Measurements from ENCODE around the gene NABP2.

Gene NABP2

GRCh38 chr12:56216461-56216860 lies 7.7 kb upstream of the NABP2 start:
- no peak for DNase-seq

DNA sequence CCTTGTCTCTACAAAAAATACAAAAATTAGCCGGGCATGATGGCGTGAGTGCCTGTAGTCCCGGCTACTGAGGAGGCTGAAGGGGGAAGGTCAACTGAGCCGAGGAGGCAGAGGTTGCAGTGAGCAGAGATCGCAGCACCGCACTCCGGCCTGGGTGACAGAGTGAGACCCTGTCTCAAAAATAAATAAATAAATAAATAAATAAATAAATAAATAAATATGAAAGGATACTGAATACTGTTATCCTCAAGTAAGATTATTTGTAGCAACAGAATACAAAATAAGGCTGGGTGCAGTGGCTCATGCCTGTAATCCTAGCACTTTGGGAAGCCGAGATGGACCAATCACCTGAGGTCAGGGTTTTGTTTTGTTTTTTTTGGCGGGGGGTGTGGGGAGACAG lies 4.3 kb upstream of the NABP2 start:
- no peak for DNase-seq

DNA sequence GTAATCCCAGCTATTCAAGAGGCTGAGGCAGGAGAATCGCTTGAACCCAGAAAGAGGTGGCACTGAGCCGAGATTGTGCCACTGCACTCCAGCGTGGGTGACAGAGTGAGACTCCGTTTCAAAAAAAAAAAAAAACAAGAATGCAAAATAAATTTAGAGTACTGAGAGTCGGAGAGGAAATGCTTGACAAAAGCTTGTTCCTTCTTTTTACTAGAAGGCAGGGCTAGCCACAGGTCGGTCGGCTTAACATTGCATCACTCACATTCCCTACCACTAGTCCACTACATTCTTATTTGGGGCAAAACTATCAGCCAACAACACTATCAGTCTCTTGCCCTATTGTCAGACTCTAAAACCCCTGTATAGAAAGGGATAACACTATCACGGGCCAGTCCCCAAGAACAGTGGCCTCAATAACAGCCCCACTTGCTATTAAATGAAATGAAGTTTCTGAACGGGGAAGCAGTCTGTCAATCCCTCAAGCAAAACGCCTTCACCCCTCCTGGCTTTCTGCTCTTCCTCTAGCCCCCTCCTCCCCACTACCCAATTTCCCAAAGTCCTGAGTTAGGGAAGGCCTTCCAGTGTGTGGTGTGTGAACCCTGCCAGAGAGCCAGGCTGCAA lies 3.4 kb upstream of the NABP2 start:
- no peak for DNase-seq

- DNase-seq, result no peak
Measured at GRCh38 chr12:56221232-56221756, 2.8 kb upstream of the NABP2 start.

- peak; percentile 88 for DNase-seq
Measured at GRCh38 chr12:56221757-56222530, 2.2 kb upstream of the NABP2 start, which contains the start of gene RNF41. TSS of gene RNF41 (minus strand) at chr12:56221922. CDS start at chr12:56214047, 7,875 bp downstream.

GRCh38 chr12:56222531-56222895 lies 1.6 kb upstream of the NABP2 start:
- no peak for DNase-seq

- no peak for DNase-seq
Measured at GRCh38 chr12:56223571-56224101, 506 bp upstream of the NABP2 start.

DNA sequence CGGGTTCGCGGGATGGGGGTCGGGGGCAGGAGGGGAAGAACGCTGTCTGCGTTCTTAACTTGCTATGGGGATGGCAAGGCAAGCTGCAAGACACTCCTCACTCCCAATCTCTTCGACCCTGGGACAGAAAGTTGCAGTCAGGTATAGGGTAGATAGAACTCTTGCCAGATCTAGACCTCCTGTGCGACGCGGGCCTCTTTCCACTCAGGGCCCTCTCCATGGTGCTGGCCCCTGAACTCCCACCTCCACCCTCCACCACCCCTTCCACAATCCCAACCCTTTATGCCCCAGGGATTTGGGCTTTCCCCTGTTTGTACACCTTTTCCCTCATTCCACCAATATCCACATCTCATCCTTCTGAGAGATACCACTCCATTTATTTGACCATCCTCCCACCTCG lies 812 bp downstream of the NABP2 start:
- DNase-seq, result no peak

GRCh38 chr12:56229082-56229481 lies 4.9 kb downstream of the NABP2 start:
- DNase-seq, result no peak

- DNase-seq, result no peak
Measured at GRCh38 chr12:56229916-56230431, 5.8 kb downstream of the NABP2 start, which contains the start of gene SLC39A5. TSS of gene SLC39A5 (plus strand) at chr12:56230051. CDS start at chr12:56231275, 1,224 bp downstream.

DNA sequence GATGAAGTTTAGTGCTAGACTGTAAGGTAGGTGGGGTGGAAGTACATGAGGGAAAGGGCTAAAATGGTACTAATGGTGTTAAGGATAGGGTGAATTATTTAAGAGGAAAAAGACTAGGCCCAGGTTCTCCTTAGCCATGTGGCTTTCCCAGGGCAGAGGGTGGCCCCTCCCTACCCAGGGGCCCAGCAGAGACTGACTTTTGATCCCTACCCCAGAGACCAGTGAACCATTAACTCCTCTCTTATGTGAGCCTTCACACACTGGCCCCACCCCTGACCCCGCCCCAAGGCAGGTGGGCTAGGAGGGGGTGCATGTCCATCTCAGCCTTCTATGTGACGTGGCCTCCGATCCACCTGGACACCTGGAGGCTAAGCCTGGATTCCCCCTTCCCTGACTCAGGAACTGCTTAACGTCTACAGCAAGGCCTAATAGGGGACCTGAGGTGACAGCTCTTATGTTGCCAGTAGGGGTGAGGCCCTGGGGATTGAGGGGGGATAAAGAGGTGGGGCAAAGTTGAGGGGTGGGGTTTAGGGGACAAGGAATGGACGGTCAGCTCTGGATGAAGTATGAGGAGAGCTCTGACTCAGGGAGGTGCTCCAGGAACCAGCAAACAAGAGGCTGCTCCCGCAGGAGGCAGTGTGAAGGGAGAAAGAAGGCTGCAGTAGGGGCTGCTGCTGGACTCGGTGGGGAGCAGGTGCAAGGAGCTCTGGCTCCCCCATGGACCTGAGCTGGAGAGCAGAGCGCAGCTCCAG lies 6.5 kb downstream of the NABP2 start:
- no peak for DNase-seq

- DNase-seq, result no peak
Measured at GRCh38 chr12:56231184-56231582, 7.0 kb downstream of the NABP2 start.

DNA sequence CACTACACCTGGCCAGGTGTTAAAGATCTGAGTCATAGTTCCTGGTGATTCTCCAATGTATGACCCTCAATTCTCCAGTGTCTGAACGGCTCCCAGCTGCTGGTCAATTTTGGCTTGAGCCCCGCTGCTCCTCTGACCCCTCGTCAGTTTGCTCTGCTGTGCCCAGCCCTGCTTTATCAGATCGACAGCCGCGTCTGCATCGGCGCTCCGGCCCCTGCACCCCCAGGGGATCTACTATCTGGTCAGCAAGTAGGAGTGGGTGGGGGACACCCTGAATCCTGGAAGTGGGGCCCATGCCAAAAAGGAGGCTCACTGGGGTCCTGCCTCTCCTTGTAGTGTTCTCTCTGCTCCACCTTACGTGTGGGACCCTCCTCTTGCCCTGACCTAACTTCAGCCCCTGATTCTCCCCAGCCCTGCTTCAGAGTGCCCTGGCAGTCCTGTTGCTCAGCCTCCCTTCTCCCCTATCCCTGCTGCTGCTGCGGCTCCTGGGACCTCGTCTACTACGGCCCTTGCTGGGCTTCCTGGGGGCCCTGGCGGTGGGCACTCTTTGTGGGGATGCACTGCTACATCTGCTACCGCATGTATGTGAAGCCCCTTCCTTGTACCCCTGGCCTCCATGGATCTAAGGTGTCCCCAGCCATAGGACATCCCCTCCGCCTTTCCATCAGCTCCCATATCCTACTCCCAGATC lies 10.7 kb downstream of the NABP2 start:
- no peak for DNase-seq

DNA sequence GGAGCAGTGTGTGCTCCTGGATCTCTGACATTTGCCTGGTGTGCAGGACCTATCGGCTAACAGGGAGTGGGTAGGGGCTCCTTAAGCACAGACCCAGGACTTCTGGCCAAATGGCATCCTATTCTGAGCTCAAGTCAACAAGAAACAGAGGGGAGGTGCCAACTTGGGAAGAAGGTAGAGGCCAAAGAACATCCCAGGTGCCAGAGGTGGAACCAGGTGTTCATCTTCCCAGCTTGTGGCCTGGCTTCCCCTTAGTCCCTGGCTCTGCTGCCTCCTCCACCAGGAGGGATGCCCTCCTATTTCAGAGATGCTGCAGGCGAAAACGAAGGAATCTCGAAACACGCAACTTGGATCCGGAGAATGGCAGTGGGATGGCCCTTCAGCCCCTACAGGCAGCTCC lies 11.9 kb downstream of the NABP2 start:
- no peak for DNase-seq

DNA sequence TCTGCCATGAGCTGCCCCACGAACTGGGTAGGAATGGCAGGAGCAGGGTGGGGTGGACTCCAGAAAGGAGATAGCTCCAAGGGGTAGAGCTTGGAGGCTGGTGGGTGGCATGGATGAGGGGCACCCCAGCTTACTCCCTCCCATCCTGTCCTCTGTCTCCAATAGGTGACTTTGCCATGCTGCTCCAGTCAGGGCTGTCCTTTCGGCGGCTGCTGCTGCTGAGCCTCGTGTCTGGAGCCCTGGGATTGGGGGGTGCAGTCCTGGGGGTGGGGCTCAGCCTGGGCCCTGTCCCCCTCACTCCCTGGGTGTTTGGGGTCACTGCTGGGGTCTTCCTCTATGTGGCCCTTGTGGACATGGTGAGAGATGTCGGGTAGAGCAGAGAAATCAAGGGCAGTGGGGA lies 12.8 kb downstream of the NABP2 start:
- DNase-seq, result no peak

- DNase-seq, result no peak
Measured at GRCh38 chr12:56237552-56237951, 13.4 kb downstream of the NABP2 start.

DNA sequence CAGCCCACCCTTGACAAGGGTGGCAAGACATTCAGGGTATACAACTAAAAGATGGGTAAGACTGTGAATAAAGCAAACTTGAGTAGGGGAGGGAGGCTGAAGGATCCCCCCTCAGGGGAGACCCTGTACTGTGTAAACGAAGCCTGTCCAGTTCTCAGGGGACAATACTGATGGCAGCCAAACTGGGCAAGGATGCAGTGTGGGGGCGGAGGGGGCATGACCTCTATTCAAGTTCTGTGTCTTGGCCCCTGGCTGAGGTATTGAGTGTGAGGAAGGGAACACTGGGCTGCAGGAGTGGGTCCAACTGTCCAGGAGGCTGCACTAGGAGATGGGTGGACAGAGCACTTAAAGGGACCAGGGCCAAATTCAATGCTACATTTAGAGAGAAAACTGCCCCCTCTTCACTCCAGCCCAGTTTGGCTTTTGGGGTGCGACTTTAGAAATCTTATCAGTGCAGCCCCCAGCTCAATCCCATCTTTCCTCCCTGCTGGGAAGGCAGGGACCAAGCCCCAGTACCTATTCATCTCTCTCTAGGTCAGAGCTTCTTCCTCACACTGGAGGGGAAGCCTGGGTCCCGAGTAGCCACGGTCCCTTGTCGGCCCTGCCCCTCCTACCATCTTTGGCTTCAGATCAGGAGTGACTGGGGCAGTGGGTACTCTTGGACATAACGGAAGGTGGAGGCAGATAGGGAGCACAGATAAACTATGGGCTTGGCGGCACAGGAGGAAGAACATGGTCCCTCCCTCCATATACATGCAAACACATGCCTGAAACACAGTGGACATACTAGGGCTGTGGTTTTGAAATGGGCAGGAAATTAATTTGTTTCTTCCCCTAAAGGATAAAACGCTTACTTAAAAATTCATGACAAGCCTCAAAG lies 17.5 kb downstream of the NABP2 start:
- DNase-seq, result no peak

- DNase-seq, result no peak
Measured at GRCh38 chr12:56242986-56243385, 18.8 kb downstream of the NABP2 start.

DNA sequence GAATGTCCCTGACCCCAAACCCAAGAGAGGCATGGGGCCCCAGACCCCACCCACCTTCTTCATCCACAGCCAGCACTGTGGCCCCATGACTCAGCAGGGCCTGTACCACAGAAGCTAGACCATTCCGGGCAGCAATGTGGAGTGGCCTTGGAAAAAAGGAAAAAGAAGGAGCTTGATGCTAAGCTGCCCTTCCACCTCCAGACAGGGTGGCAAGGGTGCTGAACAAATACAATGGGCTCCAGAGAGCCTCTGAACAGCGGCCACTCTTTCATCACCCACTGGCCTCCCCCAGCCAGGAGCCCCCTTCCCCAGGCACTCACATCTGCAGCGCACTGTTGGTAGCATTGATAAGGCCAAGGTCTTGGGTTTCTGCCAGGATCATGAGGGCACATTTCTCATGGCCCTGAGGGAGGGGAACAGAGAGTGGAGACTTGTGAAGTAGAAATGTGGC lies 19.6 kb downstream of the NABP2 start:
- no peak for DNase-seq

DNA sequence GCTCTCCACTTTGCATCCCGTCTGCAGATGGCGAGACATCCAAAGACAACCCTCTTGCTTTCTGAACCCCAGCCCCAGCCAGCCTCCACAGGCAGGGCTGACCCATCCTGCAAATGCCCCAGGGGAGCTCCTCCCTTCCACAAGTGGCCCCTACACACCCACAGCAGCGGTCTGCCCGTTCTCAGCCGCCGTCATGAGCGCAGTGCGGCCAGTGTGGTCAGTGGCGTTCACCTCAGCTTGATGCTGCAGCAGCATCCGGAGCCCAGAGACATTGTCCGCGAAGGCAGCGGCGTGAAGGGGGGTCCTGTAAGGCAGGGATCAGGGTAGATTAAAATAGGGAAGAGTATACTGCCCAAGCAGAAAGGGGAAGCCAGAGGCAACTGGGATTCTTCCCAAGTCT lies 20.4 kb downstream of the NABP2 start:
- no peak for DNase-seq

- DNase-seq, result no peak
Measured at GRCh38 chr12:56247923-56248322, 23.8 kb downstream of the NABP2 start.

All from stimulated activated CD4-positive, alpha-beta T cell treated with anti-CD3 and anti-CD28 coated beads, Interleukin-2, amount 100 ng/mL, for 48 hours (primary cell).